GM18499 (cell line): Measurements from ENCODE around the gene SEPTIN8.

Experiments
- ATAC-seq: cut with Tn5 transposase; IDR thresholded peaks from one replicate; pipeline ENCODE4 v1.9.1; 2021; ENCODE audit warnings: moderate number of reproducible peaks; ENCODE audit not compliant: insufficient read depth, unreplicated experiment

SEPTIN8 gene

DNA sequence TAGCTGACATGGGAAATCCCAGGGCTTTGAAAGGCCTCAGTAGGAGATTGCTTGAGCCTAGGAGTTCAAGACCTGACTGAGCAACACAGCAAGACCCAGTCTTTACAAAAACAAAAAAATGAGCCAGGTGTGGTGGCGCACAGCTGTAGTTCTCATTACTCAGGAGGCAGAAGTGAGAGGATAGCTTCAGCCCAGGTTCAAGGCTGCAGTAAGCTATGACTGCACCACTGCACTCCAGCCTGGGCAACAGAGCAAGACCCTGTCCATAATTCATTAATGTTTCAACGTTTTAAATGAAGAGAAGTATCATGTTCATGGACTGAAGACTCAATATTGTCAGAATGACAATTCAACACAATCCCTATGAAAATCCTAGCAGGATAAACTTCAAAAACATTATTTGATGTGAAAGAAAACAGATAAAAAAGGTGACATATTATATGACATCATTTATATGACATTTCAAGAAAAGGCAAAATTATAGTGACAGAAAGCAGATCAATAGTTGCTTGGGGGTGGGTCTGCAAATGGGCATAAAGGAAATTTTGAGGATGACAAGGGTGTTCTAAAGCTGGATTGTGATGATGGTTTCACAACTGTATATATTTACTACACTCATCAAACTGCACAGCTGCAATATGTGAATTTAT lies 43.4 kb downstream of the SEPTIN8 start:
- ATAC-seq = no peak

GRCh38 chr5:132729896-132730295 lies 47.1 kb downstream of the SEPTIN8 start:
- ATAC-seq = no peak

DNA sequence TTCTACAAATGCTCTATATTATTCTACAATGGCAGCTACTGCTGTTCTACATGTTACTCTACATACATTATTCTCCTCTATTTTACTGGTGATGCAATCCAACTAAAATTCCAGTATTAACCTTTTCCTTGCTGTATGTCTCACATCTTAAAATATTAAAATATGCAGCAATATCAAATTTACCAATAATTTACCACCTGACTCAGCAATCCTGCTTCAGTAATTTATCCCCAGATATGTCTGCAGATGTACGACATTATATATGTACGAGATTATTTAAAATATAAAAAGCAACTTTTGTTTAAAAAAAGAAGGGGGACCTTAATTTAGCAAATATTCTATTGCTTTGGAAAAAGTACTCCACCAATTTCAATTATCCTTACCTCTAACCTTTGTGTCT lies 51.3 kb downstream of the SEPTIN8 start:
- no peak for ATAC-seq

- no peak for ATAC-seq
Observed at GRCh38 chr5:132718544-132719312, 58.3 kb downstream of the SEPTIN8 start.

GRCh38 chr5:132714456-132715307 lies 62.4 kb downstream of the SEPTIN8 start:
- ATAC-seq = no peak

- no peak for ATAC-seq
Observed at GRCh38 chr5:132708645-132709044, 68.4 kb downstream of the SEPTIN8 start.

DNA sequence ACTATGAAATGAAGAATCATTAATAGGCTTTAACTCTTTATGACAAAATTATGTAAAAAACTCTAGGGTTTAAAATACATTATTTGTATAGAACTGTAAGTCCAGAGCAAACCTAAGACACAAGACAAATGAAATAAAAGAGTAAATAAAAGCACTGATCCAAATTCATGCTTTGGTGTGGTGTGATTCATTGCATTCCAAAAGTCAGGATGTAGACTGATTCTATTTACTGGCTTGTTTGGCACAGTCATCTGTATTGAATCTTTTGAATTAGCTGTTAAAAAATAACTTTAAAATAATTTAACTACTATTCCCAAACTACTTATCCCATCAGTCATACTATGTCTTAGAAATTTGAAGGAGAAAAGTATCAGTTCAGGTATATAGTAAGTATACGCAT lies 72.2 kb downstream of the SEPTIN8 start:
- ATAC-seq = no peak
